Stomach (tissue), 19 donors: Measurements from ENCODE around the gene COX4I1. TPM values are rescaled to one million over a fixed set of nuclear protein-coding genes. Genes with fewer than 3 reads are reported as not detected.

ENCODE experiments used
- DNase-seq, 2 donors: peaks; one replicate each; pipeline versions ENCODE4 v3.0.0 to v3.0.0-alpha.2; 2013 to 2019
- H3K27ac ChIP-seq, 5 donors: fragments of 200-600 bp in 4 of 5; sonication (generic) in 4 of 5; one replicate each; pipeline ENCODE4 v1.5.1; 2013 to 2019; ENCODE audit warnings: mild to moderate bottlenecking in 1 of 5, moderate library complexity in 1 of 5
- H3K27me3 ChIP-seq, 3 donors: fragments of 200-600 bp; sonication (generic); one replicate each; pipeline ENCODE4 v1.5.1; 2017 to 2019; ENCODE audit warnings: mixed run types in 1 of 3
- H3K36me3 ChIP-seq, 4 donors: fragments of 200-600 bp; sonication (generic); 1 replicate in 3 of 4; 2 replicates in 1 of 4; pipeline ENCODE4 v1.5.1; 2016 to 2019
- H3K4me1 ChIP-seq, 4 donors: fragments of 200-600 bp; sonication (generic); one replicate each; pipeline ENCODE4 v1.5.1; 2016 to 2019
- H3K4me3 ChIP-seq, 4 donors: fragments of 200-600 bp; sonication (generic) in 3 of 4; one replicate each; pipeline ENCODE4 v1.5.1; 2016 to 2019; ENCODE audit warnings: mild to moderate bottlenecking in 1 of 4
- H3K9me3 ChIP-seq, 4 donors: fragments of 200-600 bp; sonication (generic); one replicate each; pipeline ENCODE4 v1.5.1; 2016 to 2019
- EP300 ChIP-seq: sonication (generic); formaldehyde crosslinking; IDR thresholded peaks from one replicate; pipeline ENCODE4 v1.6.1; 2017; ENCODE audit warnings: antibody characterized with exemption
- POLR2A ChIP-seq, 4 donors: fragments of 450-650 bp; IDR thresholded peaks; one replicate each; pipeline ENCODE4 v1.6.1; 2016; ENCODE audit warnings: antibody characterized with exemption in 4 of 4, control low read depth in 2 of 4, mild to moderate bottlenecking in 1 of 4, moderate library complexity in 1 of 4
- POLR2AphosphoS5 ChIP-seq, 3 donors: sonication (generic); formaldehyde crosslinking; IDR thresholded peaks; one replicate each; pipeline ENCODE4 v1.6.1; 2016; ENCODE audit warnings: antibody characterized with exemption in 3 of 3
- WGBS, 5 donors: extraction: QIAGEN DNeasy Blood & Tissue Kit in 3 of 5; methylation state at CpG; one replicate each; pipeline versions ENCODE4 v1.1.5 to v1.1.7; 2013 to 2018; 5-methylcytosine and 5-hydroxymethylcytosine counted together
- intact Hi-C: fragments of 100-400 bp; cut with DNase I; formaldehyde crosslinking; loops from one replicate; pipeline ENCODE4 v1.15.1; 2023; ENCODE audit warnings: low total_unique reads
- long read RNA-seq, 10 donors: transcript quantifications; one replicate each; lab custom pipeline, GENCODE V29; 2026
- polyA plus RNA-seq, 3 donors: library from polyadenylated mRNA; stranded (reverse); fragments of 200-250 nt; gene quantifications; one replicate each; pipeline ENCODE4 v1.2.3, GENCODE V29; 2013
- total RNA-seq, 5 donors: library from RNA; depleted of rRNA; stranded (reverse); fragments of >200 nt; gene quantifications; one replicate each; pipeline versions ENCODE4 v1.1.0 to v1.2.3, GENCODE V29; 2014 to 2016
- TF ChIP-seq, protein P1 (sequence below), 7 experiments: fragments of 450-650 bp in 4 of 7; fragments of 200-600 bp in 3 of 7; sonication (generic) in 3 of 7; IDR thresholded peaks; one replicate each; pipeline ENCODE4 v1.5.1; 2016 to 2019; ENCODE audit warnings: antibody characterized with exemption in 7 of 7, control low read depth in 2 of 7, mild to moderate bottlenecking in 1 of 7
- donor health status: healthy with polysubstance abuse.
- donor health status: Bipolar disorder and iron deficiency.
- donor health status: healthy.

COX4I1 gene
- 100 to 1,000 TPM in 4 of 5 donors, 10 to 100 TPM in 1; 57.2 to 703 (median 434) TPM for total RNA-seq
- polyA plus RNA-seq: 1,000 to 10,000 TPM; 1,255 to 1,368 (median 1,353) TPM
- long read RNA-seq, donor 1, transcript COX4I1-215 (3 exons, 2,271 nt): minor isoform, 5 of 207 reads
- long read RNA-seq, donor 1, transcript COX4I1-201 (5 exons, 708 nt): major isoform, 151 of 207 reads
- long read RNA-seq, donor 1, transcript COX4I1-217 (1 exons, 3,946 nt): minor isoform, 18 of 207 reads
- long read RNA-seq, donor 1, partial matches to known transcripts: 30 of 207 reads
- long read RNA-seq, donor 1, other reads (novel, unspliced or antisense): 0 of 207 reads
- long read RNA-seq, donor 2, transcript COX4I1-201 (5 exons, 708 nt): major isoform, 166 of 222 reads
- long read RNA-seq, donor 2, transcript COX4I1-215 (3 exons, 2,271 nt): minor isoform, 9 of 222 reads
- long read RNA-seq, donor 2, transcript COX4I1-217 (1 exons, 3,946 nt): minor isoform, 12 of 222 reads
- long read RNA-seq, donor 2, partial matches to known transcripts: 33 of 222 reads
- long read RNA-seq, donor 2, other reads (novel, unspliced or antisense): 0 of 222 reads
- long read RNA-seq, donor 3, transcript COX4I1-217 (1 exons, 3,946 nt): minor isoform, 13 of 278 reads
- long read RNA-seq, donor 3, transcript COX4I1-201 (5 exons, 708 nt): major isoform, 202 of 278 reads
- long read RNA-seq, donor 3, partial matches to known transcripts: 51 of 278 reads
- long read RNA-seq, donor 3, other reads (novel, unspliced or antisense): 5 of 278 reads
- long read RNA-seq, donor 4, transcript COX4I1-201 (5 exons, 708 nt): major isoform, 34 of 45 reads
- long read RNA-seq, donor 4, partial matches to known transcripts: 7 of 45 reads
- long read RNA-seq, donor 4, other reads (novel, unspliced or antisense): 0 of 45 reads
- long read RNA-seq, donor 5, transcript COX4I1-215 (3 exons, 2,271 nt): minor isoform, 5 of 387 reads
- long read RNA-seq, donor 5, transcript COX4I1-217 (1 exons, 3,946 nt): minor isoform, 11 of 387 reads
- long read RNA-seq, donor 5, transcript COX4I1-201 (5 exons, 708 nt): major isoform, 311 of 387 reads
- long read RNA-seq, donor 5, partial matches to known transcripts: 56 of 387 reads
- long read RNA-seq, donor 5, other reads (novel, unspliced or antisense): 0 of 387 reads
- long read RNA-seq, donor 6, transcript COX4I1-211 (5 exons, 490 nt): minor isoform, 6 of 954 reads
- long read RNA-seq, donor 6, transcript COX4I1-215 (3 exons, 2,271 nt): minor isoform, 11 of 954 reads
- long read RNA-seq, donor 6, transcript COX4I1-201 (5 exons, 708 nt): major isoform, 704 of 954 reads
- long read RNA-seq, donor 6, transcript COX4I1-217 (1 exons, 3,946 nt): minor isoform, 32 of 954 reads
- long read RNA-seq, donor 6, partial matches to known transcripts: 157 of 954 reads
- long read RNA-seq, donor 6, other reads (novel, unspliced or antisense): 34 of 954 reads
- long read RNA-seq, donor 7, transcript COX4I1-217 (1 exons, 3,946 nt): minor isoform, 32 of 432 reads
- long read RNA-seq, donor 7, transcript COX4I1-201 (5 exons, 708 nt): major isoform, 318 of 432 reads
- long read RNA-seq, donor 7, transcript COX4I1-215 (3 exons, 2,271 nt): minor isoform, 6 of 432 reads
- long read RNA-seq, donor 7, partial matches to known transcripts: 59 of 432 reads
- long read RNA-seq, donor 7, other reads (novel, unspliced or antisense): 12 of 432 reads
- long read RNA-seq, donor 8, transcript COX4I1-201 (5 exons, 708 nt): major isoform, 336 of 456 reads
- long read RNA-seq, donor 8, transcript COX4I1-217 (1 exons, 3,946 nt): minor isoform, 21 of 456 reads
- long read RNA-seq, donor 8, partial matches to known transcripts: 87 of 456 reads
- long read RNA-seq, donor 8, other reads (novel, unspliced or antisense): 5 of 456 reads
- long read RNA-seq, donor 9, transcript COX4I1-201 (5 exons, 708 nt): major isoform, 299 of 453 reads
- long read RNA-seq, donor 9, transcript COX4I1-217 (1 exons, 3,946 nt): minor isoform, 69 of 453 reads
- long read RNA-seq, donor 9, transcript COX4I1-215 (3 exons, 2,271 nt): minor isoform, 11 of 453 reads
- long read RNA-seq, donor 9, partial matches to known transcripts: 64 of 453 reads
- long read RNA-seq, donor 9, other reads (novel, unspliced or antisense): 5 of 453 reads
- long read RNA-seq, donor 10, transcript COX4I1-201 (5 exons, 708 nt): major isoform, 118 of 161 reads
- long read RNA-seq, donor 10, transcript COX4I1-217 (1 exons, 3,946 nt): minor isoform, 9 of 161 reads
- long read RNA-seq, donor 10, partial matches to known transcripts: 27 of 161 reads
- long read RNA-seq, donor 10, other reads (novel, unspliced or antisense): 0 of 161 reads

DNA sequence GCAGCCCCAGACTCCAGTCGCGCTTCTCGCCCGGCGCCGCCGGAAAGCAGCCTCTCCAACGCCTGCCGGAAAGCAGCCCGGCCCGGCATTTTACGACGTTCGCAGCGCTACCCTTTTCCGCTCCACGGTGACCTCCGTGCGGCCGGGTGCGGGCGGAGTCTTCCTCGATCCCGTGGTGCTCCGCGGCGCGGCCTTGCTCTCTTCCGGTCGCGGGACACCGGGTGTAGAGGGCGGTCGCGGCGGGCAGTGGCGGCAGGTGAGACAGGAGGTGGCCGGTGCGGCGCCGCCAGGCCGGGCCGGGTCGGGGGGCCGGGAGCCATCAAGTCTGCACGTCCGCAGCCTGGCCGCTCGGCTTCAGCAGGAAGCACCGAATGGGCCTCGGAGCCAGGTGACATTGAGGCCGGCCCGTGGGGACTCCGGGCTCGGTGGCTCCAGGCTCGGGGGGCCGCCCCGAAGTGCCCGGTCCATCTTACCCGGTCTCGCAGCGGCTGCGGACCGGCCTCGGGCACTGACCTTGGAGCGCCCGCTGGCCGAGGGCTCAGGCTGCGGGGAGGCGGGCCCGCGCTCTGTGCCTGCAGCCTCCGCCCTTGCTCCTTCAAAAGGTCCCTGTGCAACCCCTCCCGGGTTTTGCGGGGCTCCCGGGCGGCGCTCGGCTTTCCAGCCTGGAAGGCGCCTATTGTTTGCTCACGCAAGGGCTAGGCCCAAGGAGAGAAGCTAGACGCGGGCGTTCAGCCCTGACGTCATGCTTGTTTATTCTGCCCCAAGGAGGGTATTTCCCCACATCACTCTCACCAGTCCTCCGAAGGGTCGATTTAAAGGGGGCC lies at the start of gene COX4I1, which contains the start of gene EMC8:
Gene COX4I1, plus strand, starts transcription at position 199 of the 824 bp plus-strand sequence. CDS start 1,511 bp downstream, outside the sequence.
Gene EMC8, minus strand, starts transcription at position 48 of the 824 bp plus-strand sequence. CDS start 249 bp downstream, outside the sequence.
- 0% methylated on average over 35 to 87 of the region's 87 CpGs for WGBS, 5 donors
- peaks cover 19 to 57% (median 42%) of the 10 kb centered on the region in 4 donors for H3K4me1 ChIP-seq
- H3K4me3 ChIP-seq: peak within 1 kb of the TSS; percentile 62 to 99 (median 89)
- H3K27me3 ChIP-seq: no peaks in the 10 kb centered on the region
- peak within 1 kb of the TSS; percentile 90 to 96 (median 91) for H3K27ac ChIP-seq
- no peaks in the 10 kb centered on the region for H3K9me3 ChIP-seq
- DNase-seq: peak; percentile 96 to 98
- intact Hi-C loops: no loop called here
- TF ChIP-seq, protein P1, sequence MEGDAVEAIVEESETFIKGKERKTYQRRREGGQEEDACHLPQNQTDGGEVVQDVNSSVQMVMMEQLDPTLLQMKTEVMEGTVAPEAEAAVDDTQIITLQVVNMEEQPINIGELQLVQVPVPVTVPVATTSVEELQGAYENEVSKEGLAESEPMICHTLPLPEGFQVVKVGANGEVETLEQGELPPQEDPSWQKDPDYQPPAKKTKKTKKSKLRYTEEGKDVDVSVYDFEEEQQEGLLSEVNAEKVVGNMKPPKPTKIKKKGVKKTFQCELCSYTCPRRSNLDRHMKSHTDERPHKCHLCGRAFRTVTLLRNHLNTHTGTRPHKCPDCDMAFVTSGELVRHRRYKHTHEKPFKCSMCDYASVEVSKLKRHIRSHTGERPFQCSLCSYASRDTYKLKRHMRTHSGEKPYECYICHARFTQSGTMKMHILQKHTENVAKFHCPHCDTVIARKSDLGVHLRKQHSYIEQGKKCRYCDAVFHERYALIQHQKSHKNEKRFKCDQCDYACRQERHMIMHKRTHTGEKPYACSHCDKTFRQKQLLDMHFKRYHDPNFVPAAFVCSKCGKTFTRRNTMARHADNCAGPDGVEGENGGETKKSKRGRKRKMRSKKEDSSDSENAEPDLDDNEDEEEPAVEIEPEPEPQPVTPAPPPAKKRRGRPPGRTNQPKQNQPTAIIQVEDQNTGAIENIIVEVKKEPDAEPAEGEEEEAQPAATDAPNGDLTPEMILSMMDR (IDR thresholded peaks at IDR 0.05): no peak
- TF ChIP-seq POLR2AphosphoS5 (IDR thresholded peaks at IDR 0.05) (peak; percentile 95 to 99 (median 98)), POLR2A (IDR thresholded peaks at IDR 0.05) (peak in 2 of 4 donors; percentile 26 to 57), EP300 (no peak)
- H3K36me3 ChIP-seq: peaks cover 50 to 61% (median 60%) of the 10 kb centered on the region in 4 donors

DNA sequence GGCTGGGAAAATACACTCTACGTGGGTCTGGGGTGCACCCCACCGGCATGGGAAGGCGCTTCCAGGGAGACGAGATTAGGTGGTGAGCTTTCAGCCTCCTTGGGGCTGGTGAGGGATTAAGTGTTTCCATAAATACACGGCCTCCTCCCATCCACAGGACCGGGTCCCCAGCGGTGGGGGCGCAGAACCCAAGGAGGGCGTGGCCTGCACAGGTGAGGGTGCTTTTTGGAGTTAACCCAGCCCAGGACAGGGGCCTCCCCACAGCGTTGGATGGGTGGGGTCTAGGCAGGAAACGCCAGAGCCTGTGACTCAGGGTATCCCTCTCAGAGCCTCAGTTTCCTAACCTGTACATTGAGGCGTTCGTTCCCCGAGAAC lies 49.7 kb upstream of the COX4I1 start:
- Histone ChIP-seq H3K27ac (peak overlapping the region in 1 of 5 donors; percentile 26), H3K27me3 (peaks cover 0 to 21% (median 7%) of the 10 kb centered on the region in 3 donors), H3K9me3 (no peaks in the 10 kb centered on the region), H3K4me3 (peak overlapping the region; percentile 60 to 76 (median 60)), H3K4me1 (peaks cover 37 to 50% (median 48%) of the 10 kb centered on the region in 4 donors), H3K36me3 (no peaks in the 10 kb centered on the region)
- intact Hi-C loops: no loop called here
- no peak for DNase-seq
- no peak for TF ChIP-seq EP300
- TF ChIP-seq, protein P1 (IDR thresholded peaks at IDR 0.05): no peak
- WGBS, 5 donors: 21 to 38% (median 25%) methylated on average over 13 to 14 of the region's 14 CpGs
